Liver (tissue), 3 donors: ENCODE data around the gene SCN10A.

Experiments used
- EGR1 ChIP-seq, 2 donors: IDR thresholded peaks; 2 replicates each; pipeline ENCODE4 v1.6.1; 2016 to 2018; ENCODE audit warnings: antibody characterized with exemption in 2 of 2, low read depth in 2 of 2
- JUND ChIP-seq, 2 donors: IDR thresholded peaks; 2 replicates each; pipeline ENCODE4 v1.6.1; 2016; ENCODE audit warnings: antibody characterized with exemption in 2 of 2
- RXRA ChIP-seq, 2 donors: IDR thresholded peaks; 2 replicates each; pipeline ENCODE4 v1.6.1; 2017 to 2018; ENCODE audit warnings: antibody characterized with exemption in 2 of 2, mild to moderate bottlenecking in 1 of 2
- SP1 ChIP-seq: IDR thresholded peaks from 2 replicates; pipeline ENCODE4 v1.6.1; 2018; ENCODE audit warnings: antibody characterized with exemption, mild to moderate bottlenecking
- YY1 ChIP-seq: IDR thresholded peaks from 2 replicates; pipeline ENCODE4 v1.6.1; 2016; ENCODE audit warnings: antibody characterized with exemption, mild to moderate bottlenecking
- ZBTB33 ChIP-seq: IDR thresholded peaks from 2 replicates; pipeline ENCODE4 v1.6.1; 2016; ENCODE audit warnings: antibody characterized with exemption
- TF ChIP-seq, protein P1 (sequence below): IDR thresholded peaks from 2 replicates; pipeline ENCODE4 v1.6.1; 2016; ENCODE audit warnings: antibody characterized with exemption
- TF ChIP-seq, protein P2 (sequence below): fragments of 150-350 bp; IDR thresholded peaks from 2 replicates; pipeline ENCODE4 v1.5.1; 2017; ENCODE audit warnings: improper control_type of control experiment, low read depth, low read length; ENCODE audit not compliant: missing input control
- donor health status: healthy.
- donor health status: healthy.

GRCh38 chr3:38721207-38721772 lies 94.7 kb downstream of the SCN10A start:
- TF ChIP-seq, protein P1, sequence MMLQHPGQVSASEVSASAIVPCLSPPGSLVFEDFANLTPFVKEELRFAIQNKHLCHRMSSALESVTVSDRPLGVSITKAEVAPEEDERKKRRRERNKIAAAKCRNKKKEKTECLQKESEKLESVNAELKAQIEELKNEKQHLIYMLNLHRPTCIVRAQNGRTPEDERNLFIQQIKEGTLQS = no peak
- no peak for TF ChIP-seq ZBTB33
- TF ChIP-seq, protein P2, sequence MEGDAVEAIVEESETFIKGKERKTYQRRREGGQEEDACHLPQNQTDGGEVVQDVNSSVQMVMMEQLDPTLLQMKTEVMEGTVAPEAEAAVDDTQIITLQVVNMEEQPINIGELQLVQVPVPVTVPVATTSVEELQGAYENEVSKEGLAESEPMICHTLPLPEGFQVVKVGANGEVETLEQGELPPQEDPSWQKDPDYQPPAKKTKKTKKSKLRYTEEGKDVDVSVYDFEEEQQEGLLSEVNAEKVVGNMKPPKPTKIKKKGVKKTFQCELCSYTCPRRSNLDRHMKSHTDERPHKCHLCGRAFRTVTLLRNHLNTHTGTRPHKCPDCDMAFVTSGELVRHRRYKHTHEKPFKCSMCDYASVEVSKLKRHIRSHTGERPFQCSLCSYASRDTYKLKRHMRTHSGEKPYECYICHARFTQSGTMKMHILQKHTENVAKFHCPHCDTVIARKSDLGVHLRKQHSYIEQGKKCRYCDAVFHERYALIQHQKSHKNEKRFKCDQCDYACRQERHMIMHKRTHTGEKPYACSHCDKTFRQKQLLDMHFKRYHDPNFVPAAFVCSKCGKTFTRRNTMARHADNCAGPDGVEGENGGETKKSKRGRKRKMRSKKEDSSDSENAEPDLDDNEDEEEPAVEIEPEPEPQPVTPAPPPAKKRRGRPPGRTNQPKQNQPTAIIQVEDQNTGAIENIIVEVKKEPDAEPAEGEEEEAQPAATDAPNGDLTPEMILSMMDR = no peak
- no peak for TF ChIP-seq RXRA (IDR thresholded peaks at IDR 0.05)
- TF ChIP-seq JUND (IDR thresholded peaks at IDR 0.05) = no peak
- TF ChIP-seq SP1 = no peak
- no peak for TF ChIP-seq YY1
- TF ChIP-seq EGR1 (IDR thresholded peaks at IDR 0.05; ENCODE audit: low read depth in 2 of 2) = no peak
